Common myeloid progenitor, CD34-positive (primary cell): ENCODE measurements around the gene SHFL.

Experiments
- CTCF ChIA-PET: fragments of 350-600 bp; sonication (Branson Sonifier 250); formaldehyde crosslinking; loops from one replicate; lab custom pipeline; 2021; ENCODE audit warnings: antibody characterized with exemption; lab: Charles Lee
- POLR2A ChIA-PET: fragments of 350-600 bp; sonication (Branson Sonifier 250); formaldehyde crosslinking; loops from one replicate; lab custom pipeline; 2021; ENCODE audit warnings: antibody characterized with exemption; lab: Charles Lee
- DNase-seq, 3 donors: peaks; one replicate each; pipeline versions ENCODE4 v3.0.0 to v3.0.0-alpha.2; 2013
- H3K27ac ChIP-seq, 2 experiments: 1 replicate in 1 of 2; 2 replicates in 1 of 2; pipeline ENCODE4 v1.7.0; 2013; ENCODE audit warnings: inconsistent platforms in 2 of 2, low read length in 2 of 2, mild to moderate bottlenecking in 2 of 2, low read depth in 1 of 2, moderate library complexity in 1 of 2; ENCODE audit not compliant: severe bottlenecking in 2 of 2, insufficient read depth in 1 of 2, poor library complexity in 1 of 2
- H3K27me3 ChIP-seq, 5 experiments: replicated peaks in 2 of 5; 1 replicate in 3 of 5; 2 replicates in 2 of 5; pipeline versions ENCODE4 v1.6.1 to v1.7.0; 2013; ENCODE audit warnings: low read length in 4 of 5, mild to moderate bottlenecking in 2 of 5, moderate library complexity in 2 of 5, inconsistent platforms in 1 of 5; ENCODE audit not compliant: insufficient read depth in 5 of 5, control insufficient read depth in 4 of 5
- H3K36me3 ChIP-seq, 4 experiments: 1 replicate in 2 of 4; 2 replicates in 2 of 4; pipeline versions ENCODE4 v1.6.1 to v1.7.0; 2013; ENCODE audit warnings: low read length in 3 of 4, control low read depth in 1 of 4, mild to moderate bottlenecking in 1 of 4; ENCODE audit not compliant: control insufficient read depth in 4 of 4, insufficient read depth in 4 of 4
- H3K4me1 ChIP-seq, 4 experiments: 1 replicate in 3 of 4; 2 replicates in 1 of 4; pipeline versions ENCODE4 v1.6.1 to v1.7.1; 2013; ENCODE audit warnings: low read length in 3 of 4, mild to moderate bottlenecking in 3 of 4, control low read depth in 1 of 4, inconsistent platforms in 1 of 4, moderate library complexity in 1 of 4; ENCODE audit not compliant: control insufficient read depth in 4 of 4, insufficient read depth in 4 of 4; ENCODE audit errors: control extremely low read depth in 1 of 4
- H3K4me3 ChIP-seq, 7 experiments: 1 replicate in 4 of 7; 2 replicates in 3 of 7; pipeline versions ENCODE4 v1.5.1 to v1.7.0; 2013; ENCODE audit warnings: mild to moderate bottlenecking in 7 of 7, low read length in 6 of 7, moderate library complexity in 6 of 7, inconsistent platforms in 2 of 7, low read depth in 2 of 7, control low read depth in 1 of 7; ENCODE audit not compliant: insufficient read depth in 4 of 7, control insufficient read depth in 1 of 7; ENCODE audit errors: extremely low read depth in 1 of 7
- H3K9me3 ChIP-seq, 5 experiments: 1 replicate in 4 of 5; 2 replicates in 1 of 5; pipeline versions ENCODE4 v1.6.1 to v1.7.1; 2013; ENCODE audit warnings: low read length in 4 of 5, mild to moderate bottlenecking in 2 of 5, inconsistent platforms in 1 of 5, low read depth in 1 of 5, moderate library complexity in 1 of 5; ENCODE audit not compliant: control insufficient read depth in 4 of 5, insufficient read depth in 2 of 5; ENCODE audit errors: control extremely low read depth in 1 of 5
- WGBS: methylation state at CpG from one replicate; pipeline ENCODE4 v1.1.5; 2013; ENCODE audit not compliant: insufficient coverage; 5-methylcytosine and 5-hydroxymethylcytosine counted together

The SHFL gene

DNA sequence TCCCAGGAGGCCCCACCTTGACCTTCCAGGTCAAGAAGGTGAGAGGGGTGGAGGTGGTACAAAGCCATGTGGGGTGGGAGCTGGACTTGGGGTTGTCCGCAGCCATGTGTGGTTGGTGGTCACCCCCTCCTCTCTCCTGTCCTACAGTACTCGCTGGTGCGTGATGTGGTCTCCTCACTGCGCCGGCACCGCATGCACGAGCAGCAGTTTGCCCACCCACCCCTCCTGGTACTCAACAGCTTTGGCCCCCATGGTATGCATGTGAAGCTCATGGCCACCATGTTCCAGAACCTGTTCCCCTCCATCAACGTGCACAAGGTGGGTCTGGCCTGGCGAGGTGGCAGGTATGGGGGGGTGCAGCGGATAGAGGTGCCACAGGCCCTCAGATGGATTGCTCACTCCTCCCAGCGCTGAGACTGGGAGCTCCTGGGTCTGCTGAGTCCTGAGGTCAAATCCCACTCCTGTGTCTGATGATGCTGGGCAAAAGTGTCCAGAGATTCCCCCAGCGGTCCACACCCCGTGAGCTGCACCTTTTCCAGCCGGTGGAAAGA is 21.8 kb downstream of the SHFL start:
- ChIA-PET POLR2A (interaction anchor here (0.6 kb wide), 1 partner anchor 349 kb away, joined by 3 read pairs; no protein-coding TSS in a partner anchor), CTCF (interaction anchor here (1.5 to 16.0 kb wide), 2 partner anchors 10 to 13 kb away, joined by 6 to 118 read pairs; no protein-coding TSS in a partner anchor)
- H3K36me3 ChIP-seq, result peaks cover 0 to 48% (median 39%) of the 10 kb centered on the region in 4 experiments
- H3K27ac ChIP-seq, result peak overlapping the region in 1 of 2 experiments; percentile 93
- H3K4me3 ChIP-seq, result peak overlapping the region in 1 of 7 experiments; percentile 99
- H3K27me3 ChIP-seq, result no peaks in the 10 kb centered on the region
- H3K4me1 ChIP-seq, result peaks cover 16 to 79% (median 64%) of the 10 kb centered on the region in 4 experiments
- no peak for DNase-seq
- 98% methylated on average over 13 of the region's 14 CpGs for whole genome bisulfite sequencing
- no peaks in the 10 kb centered on the region for H3K9me3 ChIP-seq

DNA sequence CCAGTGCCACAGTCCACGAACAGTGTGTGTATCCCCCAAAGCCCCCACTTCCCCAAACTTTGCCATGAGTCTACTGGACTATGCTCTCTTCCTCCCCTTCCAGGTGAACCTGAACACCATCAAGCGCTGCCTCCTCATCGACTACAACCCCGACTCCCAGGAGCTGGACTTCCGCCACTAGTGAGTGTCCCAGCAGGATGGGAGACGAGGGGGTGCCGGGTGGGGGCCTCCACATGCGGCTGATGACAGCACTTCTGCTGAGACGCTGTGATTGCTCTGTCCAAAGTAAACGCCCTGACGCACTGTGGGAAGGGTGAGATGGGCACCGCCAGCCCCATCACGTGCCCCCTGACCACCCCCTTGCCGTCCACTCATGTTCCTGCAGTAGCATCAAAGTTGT is 23.4 kb downstream of the SHFL start:
- H3K4me1 ChIP-seq, result peaks cover 13 to 68% (median 55%) of the 10 kb centered on the region in 4 experiments
- ChIA-PET POLR2A (no interaction called here), CTCF (interaction anchor here (16.0 kb wide), 1 partner anchor 12 kb away, joined by 118 read pairs; no protein-coding TSS in a partner anchor)
- H3K4me3 ChIP-seq, result no peak overlapping the region
- H3K9me3 ChIP-seq, result no peaks in the 10 kb centered on the region
- H3K36me3 ChIP-seq, result peaks cover 0 to 59% (median 44%) of the 10 kb centered on the region in 4 experiments
- no peak overlapping the region for H3K27ac ChIP-seq
- DNase-seq, result no peak
- 97% methylated on average over 14 of the region's 14 CpGs for WGBS
- no peaks in the 10 kb centered on the region for H3K27me3 ChIP-seq

DNA sequence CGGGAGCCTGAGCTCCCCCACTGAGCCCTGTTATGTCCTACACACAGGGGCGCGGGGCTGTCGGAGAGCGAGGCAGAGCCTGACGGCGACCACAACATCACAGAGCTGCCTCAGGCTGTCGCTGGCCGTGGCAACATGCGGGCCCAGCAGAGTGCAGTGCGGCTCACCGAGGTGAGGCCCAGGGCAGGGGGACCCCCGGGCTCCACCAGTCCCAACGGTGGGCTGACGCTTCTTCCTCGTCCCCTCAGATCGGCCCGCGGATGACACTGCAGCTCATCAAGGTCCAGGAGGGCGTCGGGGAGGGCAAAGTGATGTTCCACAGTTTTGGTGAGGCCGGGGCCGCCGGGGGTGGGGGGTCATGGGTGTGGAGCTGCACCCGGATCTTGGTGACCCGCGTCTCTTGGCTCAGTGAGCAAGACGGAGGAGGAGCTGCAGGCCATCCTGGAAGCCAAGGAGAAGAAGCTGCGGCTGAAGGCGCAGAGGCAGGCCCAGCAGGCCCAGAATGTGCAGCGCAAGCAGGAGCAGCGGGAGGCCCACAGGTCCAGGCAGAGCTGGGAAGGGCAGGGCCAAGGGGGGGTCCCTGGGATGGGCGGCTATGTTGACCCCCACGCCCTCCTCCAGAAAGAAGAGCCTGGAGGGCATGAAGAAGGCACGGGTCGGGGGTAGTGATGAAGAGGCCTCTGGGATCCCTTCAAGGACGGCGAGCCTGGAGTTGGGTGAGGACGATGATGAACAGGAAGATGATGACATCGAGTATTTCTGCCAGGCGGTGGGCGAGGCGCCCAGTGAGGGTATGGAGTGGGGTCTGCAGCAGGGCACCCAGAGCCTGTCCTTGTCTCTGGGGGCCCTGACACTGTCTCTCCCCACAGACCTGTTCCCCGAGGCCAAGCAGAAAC is 24.2 kb downstream of the SHFL start:
- peaks cover 13 to 60% (median 48%) of the 10 kb centered on the region in 4 experiments for H3K4me1 ChIP-seq
- H3K4me3 ChIP-seq, result no peak overlapping the region
- no peak for DNase-seq
- H3K9me3 ChIP-seq, result no peaks in the 10 kb centered on the region
- CTCF ChIA-PET, result interaction anchor here (16.0 kb wide), 1 partner anchor 12 kb away, joined by 118 read pairs; no protein-coding TSS in a partner anchor
- peaks cover 0 to 67% (median 48%) of the 10 kb centered on the region in 4 experiments for H3K36me3 ChIP-seq
- H3K27ac ChIP-seq, result no peak overlapping the region
- POLR2A ChIA-PET, result no interaction called here
- WGBS, result 94% methylated on average over 34 of the region's 44 CpGs
- H3K27me3 ChIP-seq, result no peaks in the 10 kb centered on the region

DNA sequence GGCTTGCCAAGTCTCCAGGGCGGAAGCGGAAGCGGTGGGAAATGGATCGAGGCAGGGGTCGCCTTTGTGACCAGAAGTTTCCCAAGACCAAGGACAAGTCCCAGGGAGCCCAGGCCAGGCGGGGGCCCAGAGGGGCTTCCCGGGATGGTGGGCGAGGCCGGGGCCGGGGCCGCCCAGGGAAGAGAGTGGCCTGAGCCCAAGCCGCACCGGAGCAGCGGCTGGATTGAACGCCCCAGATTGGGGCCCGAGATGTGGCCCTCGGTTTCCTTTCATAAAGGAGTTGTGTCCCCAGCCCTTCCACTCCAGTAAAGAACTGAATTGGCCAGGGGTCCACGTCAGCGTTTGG is 24.8 kb downstream of the SHFL start:
- H3K4me3 ChIP-seq, result peak overlapping the region in 1 of 7 experiments; percentile 42
- no peaks in the 10 kb centered on the region for H3K27me3 ChIP-seq

DNA sequence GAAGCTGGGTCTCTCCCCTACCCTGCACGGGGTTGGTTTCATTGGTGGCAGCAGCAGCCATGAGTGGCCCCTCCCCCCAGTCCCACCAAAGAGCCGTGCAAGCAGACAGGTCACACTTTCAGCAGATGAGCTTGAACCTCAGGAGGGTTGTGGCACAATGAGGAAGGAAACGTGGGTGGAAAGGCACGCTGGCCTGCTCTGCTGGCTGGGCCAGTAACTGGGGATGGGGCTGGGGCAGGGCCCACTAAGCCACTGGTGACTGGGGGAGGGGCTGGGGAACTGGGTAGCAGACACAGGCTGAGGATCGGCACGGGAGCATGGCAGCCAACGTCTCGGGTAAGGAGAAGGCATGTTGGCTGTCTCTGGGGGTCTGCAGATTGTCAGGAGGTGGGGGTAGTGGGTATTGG is 25.3 kb downstream of the SHFL start, which contains the start of gene P2RY11:
Gene P2RY11 (plus strand): TSS at position 289 of the 407 bp plus-strand sequence. CDS start 29 bp downstream, at position 318.
- ChIA-PET CTCF (interaction anchor here (1.3 to 16.0 kb wide), 2 partner anchors 13 to 182 kb away, joined by 3 to 118 read pairs; no protein-coding TSS in a partner anchor), POLR2A (no interaction called here)
- peak in 2 of 3 donors; percentile 63 to 71 for DNase-seq
- H3K4me3 ChIP-seq, result peak within 1 kb of the TSS in 2 of 7 experiments; percentile 24 to 42
- WGBS, result 23% methylated on average over 6 of the region's 8 CpGs
- H3K4me1 ChIP-seq, result peaks cover 9 to 53% (median 39%) of the 10 kb centered on the region in 4 experiments
- H3K9me3 ChIP-seq, result no peaks in the 10 kb centered on the region
- H3K27me3 ChIP-seq, result no peaks in the 10 kb centered on the region
- no peak within 1 kb of the TSS for H3K27ac ChIP-seq
- peaks cover 1 to 78% (median 57%) of the 10 kb centered on the region in 4 experiments for H3K36me3 ChIP-seq

More for the DNA sequence above, 24.8 kb downstream of the SHFL start:
- ChIA-PET POLR2A (no interaction called here), CTCF (interaction anchor here (1.3 to 16.0 kb wide), 2 partner anchors 13 to 181 kb away, joined by 3 to 118 read pairs; no protein-coding TSS in a partner anchor)
- H3K9me3 ChIP-seq, result no peaks in the 10 kb centered on the region
- peaks cover 9 to 54% (median 42%) of the 10 kb centered on the region in 4 experiments for H3K4me1 ChIP-seq
- 97% methylated on average over 17 of the region's 19 CpGs for WGBS
- no peak for DNase-seq
- peaks cover 0 to 73% (median 53%) of the 10 kb centered on the region in 4 experiments for H3K36me3 ChIP-seq
- no peak overlapping the region for H3K27ac ChIP-seq

DNA sequence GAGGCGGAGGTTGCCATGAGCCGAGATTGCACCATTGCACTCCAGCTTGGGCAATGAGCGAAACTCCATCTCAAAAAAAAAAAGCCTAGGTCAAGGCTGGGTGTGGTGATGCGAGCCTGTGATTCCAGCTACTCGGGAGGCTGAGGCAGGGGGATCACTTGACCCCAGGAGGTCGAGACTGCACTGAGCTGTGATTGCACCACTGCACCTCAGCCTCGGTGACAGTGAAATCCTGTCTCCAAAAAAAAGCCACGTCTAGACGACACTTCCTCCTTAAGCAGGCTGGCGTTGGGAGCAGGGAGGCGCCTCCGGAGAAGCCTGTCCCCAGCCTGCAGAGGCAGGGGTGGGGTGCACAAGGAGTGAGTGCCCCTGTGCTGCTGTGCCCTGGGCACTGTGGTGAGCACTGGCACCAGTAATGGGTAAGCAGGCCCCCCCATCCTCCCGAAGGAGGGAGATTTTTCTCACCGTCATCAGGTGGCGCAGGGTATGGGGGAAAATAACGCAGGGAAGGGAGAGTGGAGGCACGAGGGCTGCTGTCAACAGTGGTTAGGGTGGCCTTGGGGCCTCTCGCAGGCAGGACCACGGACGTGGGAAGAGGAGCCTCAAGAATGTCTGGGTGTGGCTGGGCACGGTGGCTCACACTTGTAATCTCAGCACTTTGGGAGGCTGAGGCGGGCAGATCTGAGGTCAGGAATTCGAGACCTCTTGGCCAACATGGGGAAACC is 26.1 kb downstream of the SHFL start:
- Histone ChIP-seq H3K27ac (no peak overlapping the region), H3K4me1 (peaks cover 3 to 47% (median 32%) of the 10 kb centered on the region in 4 experiments), H3K4me3 (no peak overlapping the region), H3K9me3 (no peaks in the 10 kb centered on the region), H3K36me3 (peaks cover 3 to 84% (median 63%) of the 10 kb centered on the region in 4 experiments), H3K27me3 (no peaks in the 10 kb centered on the region)
- ChIA-PET CTCF (interaction anchor here (1.3 to 16.0 kb wide), 3 partner anchors 12 to 182 kb away, joined by 3 to 118 read pairs (median 13); no protein-coding TSS in a partner anchor), POLR2A (interaction anchor here (0.7 kb wide), 1 partner anchor 1270 kb away, joined by 3 read pairs; no protein-coding TSS in a partner anchor)
- DNase-seq, result no peak
- 74% methylated on average over 20 of the region's 23 CpGs for WGBS
